GM10266 (cell line): ENCODE measurements around the gene CDC14B.

Source experiments
- DNase-seq: peaks from one replicate; pipeline ENCODE4 v3.0.0; 2012; ENCODE audit errors: extremely low spot score
- CTCF ChIP-seq: IDR thresholded peaks from 2 replicates; pipeline ENCODE4 v1.5.1; 2012; ENCODE audit warnings: mild to moderate bottlenecking, low read depth; ENCODE audit not compliant: control insufficient read depth, insufficient read depth; ENCODE audit errors: missing control alignments

CDC14B gene

GRCh38 chr9:96496368-96497116 lies 123.1 kb downstream of the CDC14B start:
- DNase-seq = no peak

GRCh38 chr9:96495341-96495740 lies 124.3 kb downstream of the CDC14B start:
- TF ChIP-seq CTCF = no peak
- DNase-seq = no peak

More at GRCh38 chr9:96496368-96497116, 123.1 kb downstream of the CDC14B start:
- no peak for TF ChIP-seq CTCF

- DNase-seq = no peak
- no peak for TF ChIP-seq CTCF
These were observed 125.3 kb downstream of the CDC14B start for GRCh38 chr9:96494215-96494800.

- no peak for DNase-seq
- no peak for TF ChIP-seq CTCF
These were observed 125.9 kb downstream of the CDC14B start for GRCh38 chr9:96493757-96494156.

GRCh38 chr9:96492993-96493531 lies 126.6 kb downstream of the CDC14B start:
- DNase-seq = no peak
- no peak for TF ChIP-seq CTCF

GRCh38 chr9:96491880-96492525 lies 127.6 kb downstream of the CDC14B start:
- no peak for DNase-seq
- no peak for TF ChIP-seq CTCF
